ENCODE data around the gene DYNC1H1.
A peak's percentile ranks its signal among the peaks of the same experiment; 100 is the strongest.

DYNC1H1 gene

DNA sequence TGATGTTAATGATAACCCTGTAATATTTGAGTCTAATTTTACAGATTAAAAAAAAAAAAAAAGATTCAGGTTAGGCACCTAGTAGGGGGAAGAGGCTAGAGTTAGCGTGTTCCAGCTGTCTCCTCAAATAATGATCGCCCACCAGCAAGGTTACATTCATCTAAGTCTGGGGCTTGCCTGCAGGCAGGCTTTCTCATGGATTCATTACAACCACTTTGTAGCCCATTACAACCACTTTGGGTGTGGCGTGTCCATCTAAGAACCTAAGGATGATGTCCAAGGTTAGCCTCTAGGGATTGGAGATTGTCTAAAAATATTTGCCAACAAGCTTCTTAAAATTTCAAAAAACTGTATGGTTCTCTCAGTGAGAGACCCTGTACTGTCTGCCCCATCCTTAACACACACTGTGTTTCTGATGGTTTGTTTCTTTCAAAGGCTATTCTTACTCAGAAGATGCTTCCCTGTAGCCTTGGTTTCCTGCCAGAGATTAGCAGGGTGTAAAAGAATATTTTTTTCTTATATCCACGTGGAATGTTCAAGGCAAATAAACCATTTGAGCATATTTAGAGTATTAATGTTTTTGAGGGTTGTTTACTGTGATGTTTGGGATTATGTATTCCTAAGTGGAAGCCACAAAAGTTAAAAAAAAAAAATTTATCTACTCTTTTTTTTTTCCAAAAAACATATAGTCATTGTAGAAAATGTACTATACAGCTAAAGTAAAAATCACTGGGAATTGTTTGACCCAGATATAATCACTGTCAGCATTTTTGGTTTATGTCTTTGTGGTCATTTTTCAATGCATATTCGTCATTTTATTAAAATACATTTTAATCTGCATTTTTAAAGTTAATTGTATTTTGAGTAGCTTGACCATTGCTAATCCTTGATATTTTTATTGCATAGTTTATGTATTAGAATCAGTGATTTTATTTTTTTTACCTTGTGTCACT lies 1.7 kb downstream of the DYNC1H1 start:
- TF ChIP-seq, protein P1, sequence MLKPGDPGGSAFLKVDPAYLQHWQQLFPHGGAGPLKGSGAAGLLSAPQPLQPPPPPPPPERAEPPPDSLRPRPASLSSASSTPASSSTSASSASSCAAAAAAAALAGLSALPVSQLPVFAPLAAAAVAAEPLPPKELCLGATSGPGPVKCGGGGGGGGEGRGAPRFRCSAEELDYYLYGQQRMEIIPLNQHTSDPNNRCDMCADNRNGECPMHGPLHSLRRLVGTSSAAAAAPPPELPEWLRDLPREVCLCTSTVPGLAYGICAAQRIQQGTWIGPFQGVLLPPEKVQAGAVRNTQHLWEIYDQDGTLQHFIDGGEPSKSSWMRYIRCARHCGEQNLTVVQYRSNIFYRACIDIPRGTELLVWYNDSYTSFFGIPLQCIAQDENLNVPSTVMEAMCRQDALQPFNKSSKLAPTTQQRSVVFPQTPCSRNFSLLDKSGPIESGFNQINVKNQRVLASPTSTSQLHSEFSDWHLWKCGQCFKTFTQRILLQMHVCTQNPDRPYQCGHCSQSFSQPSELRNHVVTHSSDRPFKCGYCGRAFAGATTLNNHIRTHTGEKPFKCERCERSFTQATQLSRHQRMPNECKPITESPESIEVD (tag by site-specific recombination; IDR thresholded peaks at IDR 0.05) = 0 out of 2 replicates have a peak, but pooled peaks have one; percentile 19
- TF ChIP-seq, protein P2, sequence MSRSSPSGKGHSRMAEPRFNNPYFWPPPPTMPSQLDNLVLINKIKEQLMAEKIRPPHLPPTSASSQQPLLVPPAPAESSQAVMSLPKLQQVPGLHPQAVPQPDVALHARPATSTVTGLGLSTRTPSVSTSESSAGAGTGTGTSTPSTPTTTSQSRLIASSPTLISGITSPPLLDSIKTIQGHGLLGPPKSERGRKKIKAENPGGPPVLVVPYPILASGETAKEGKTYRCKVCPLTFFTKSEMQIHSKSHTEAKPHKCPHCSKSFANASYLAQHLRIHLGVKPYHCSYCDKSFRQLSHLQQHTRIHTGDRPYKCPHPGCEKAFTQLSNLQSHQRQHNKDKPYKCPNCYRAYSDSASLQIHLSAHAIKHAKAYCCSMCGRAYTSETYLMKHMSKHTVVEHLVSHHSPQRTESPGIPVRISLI (tag by site-specific recombination; IDR thresholded peaks at IDR 0.05) = peak; percentile 69; the same call in 1 of the 2 replicates
- TF ChIP-seq ZNF335 (tag by site-specific recombination; conservative IDR thresholded peaks at IDR 0.05) = 0 out of 2 replicates have a peak, but pooled peaks have one; percentile 53
- TF ChIP-seq, protein P3, sequence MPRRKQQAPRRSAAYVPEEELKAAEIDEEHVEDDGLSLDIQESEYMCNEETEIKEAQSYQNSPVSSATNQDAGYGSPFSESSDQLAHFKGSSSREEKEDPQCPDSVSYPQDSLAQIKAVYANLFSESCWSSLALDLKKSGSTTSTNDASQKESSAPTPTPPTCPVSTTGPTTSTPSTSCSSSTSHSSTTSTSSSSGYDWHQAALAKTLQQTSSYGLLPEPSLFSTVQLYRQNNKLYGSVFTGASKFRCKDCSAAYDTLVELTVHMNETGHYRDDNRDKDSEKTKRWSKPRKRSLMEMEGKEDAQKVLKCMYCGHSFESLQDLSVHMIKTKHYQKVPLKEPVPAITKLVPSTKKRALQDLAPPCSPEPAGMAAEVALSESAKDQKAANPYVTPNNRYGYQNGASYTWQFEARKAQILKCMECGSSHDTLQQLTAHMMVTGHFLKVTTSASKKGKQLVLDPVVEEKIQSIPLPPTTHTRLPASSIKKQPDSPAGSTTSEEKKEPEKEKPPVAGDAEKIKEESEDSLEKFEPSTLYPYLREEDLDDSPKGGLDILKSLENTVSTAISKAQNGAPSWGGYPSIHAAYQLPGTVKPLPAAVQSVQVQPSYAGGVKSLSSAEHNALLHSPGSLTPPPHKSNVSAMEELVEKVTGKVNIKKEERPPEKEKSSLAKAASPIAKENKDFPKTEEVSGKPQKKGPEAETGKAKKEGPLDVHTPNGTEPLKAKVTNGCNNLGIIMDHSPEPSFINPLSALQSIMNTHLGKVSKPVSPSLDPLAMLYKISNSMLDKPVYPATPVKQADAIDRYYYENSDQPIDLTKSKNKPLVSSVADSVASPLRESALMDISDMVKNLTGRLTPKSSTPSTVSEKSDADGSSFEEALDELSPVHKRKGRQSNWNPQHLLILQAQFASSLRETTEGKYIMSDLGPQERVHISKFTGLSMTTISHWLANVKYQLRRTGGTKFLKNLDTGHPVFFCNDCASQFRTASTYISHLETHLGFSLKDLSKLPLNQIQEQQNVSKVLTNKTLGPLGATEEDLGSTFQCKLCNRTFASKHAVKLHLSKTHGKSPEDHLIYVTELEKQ (tag by site-specific recombination; IDR thresholded peaks at IDR 0.05; ENCODE audit: borderline replicate concordance) = no peak
- TF ChIP-seq, protein P4, sequence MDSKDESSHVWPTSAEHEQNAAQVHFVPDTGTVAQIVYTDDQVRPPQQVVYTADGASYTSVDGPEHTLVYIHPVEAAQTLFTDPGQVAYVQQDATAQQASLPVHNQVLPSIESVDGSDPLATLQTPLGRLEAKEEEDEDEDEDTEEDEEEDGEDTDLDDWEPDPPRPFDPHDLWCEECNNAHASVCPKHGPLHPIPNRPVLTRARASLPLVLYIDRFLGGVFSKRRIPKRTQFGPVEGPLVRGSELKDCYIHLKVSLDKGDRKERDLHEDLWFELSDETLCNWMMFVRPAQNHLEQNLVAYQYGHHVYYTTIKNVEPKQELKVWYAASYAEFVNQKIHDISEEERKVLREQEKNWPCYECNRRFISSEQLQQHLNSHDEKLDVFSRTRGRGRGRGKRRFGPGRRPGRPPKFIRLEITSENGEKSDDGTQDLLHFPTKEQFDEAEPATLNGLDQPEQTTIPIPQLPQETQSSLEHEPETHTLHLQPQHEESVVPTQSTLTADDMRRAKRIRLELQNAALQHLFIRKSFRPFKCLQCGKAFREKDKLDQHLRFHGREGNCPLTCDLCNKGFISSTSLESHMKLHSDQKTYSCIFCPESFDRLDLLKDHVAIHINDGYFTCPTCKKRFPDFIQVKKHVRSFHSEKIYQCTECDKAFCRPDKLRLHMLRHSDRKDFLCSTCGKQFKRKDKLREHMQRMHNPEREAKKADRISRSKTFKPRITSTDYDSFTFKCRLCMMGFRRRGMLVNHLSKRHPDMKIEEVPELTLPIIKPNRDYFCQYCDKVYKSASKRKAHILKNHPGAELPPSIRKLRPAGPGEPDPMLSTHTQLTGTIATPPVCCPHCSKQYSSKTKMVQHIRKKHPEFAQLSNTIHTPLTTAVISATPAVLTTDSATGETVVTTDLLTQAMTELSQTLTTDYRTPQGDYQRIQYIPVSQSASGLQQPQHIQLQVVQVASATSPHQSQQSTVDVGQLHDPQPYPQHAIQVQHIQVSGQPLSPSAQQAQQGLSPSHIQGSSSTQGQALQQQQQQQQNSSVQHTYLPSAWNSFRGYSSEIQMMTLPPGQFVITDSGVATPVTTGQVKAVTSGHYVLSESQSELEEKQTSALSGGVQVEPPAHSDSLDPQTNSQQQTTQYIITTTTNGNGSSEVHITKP (tag by site-specific recombination; IDR thresholded peaks at IDR 0.05) = 0 out of 2 replicates have a peak, but pooled peaks have one; percentile 2
- ChIA-PET POLR2A (interaction anchor here (0.5 to 0.9 kb wide), 4 partner anchors 121 to 351 kb away, joined by 3 to 7 read pairs (median 3); no protein-coding TSS in a partner anchor), CTCF (interaction anchor here (0.9 kb wide), 1 partner anchor 12 kb away, joined by 5 read pairs; no protein-coding TSS in a partner anchor)
- Histone ChIP-seq H3K27ac (ENCODE audit: extremely low read depth, low read depth, low read length) (peak overlapping the region; percentile 90; the same call in 1 of the 2 replicates), H3K9me3 (ENCODE audit: control insufficient read depth, insufficient read depth, low read depth, low read length) (no peaks in the 10 kb centered on the region), H3K4me3 (ENCODE audit: low read depth, low read length) (peak overlapping the region; percentile 75), H3K36me3 (ENCODE audit: control insufficient read depth in 2 of 2, insufficient read depth in 1 of 2, low read length in 2 of 2) (peaks cover 0 to 24% of the 10 kb centered on the region in 2 experiments; a peak in 2 of 3 replicates), H3K4me1 (ENCODE audit: control insufficient read depth, insufficient read depth, low read length) (peaks cover 20% of the 10 kb centered on the region)

DNA sequence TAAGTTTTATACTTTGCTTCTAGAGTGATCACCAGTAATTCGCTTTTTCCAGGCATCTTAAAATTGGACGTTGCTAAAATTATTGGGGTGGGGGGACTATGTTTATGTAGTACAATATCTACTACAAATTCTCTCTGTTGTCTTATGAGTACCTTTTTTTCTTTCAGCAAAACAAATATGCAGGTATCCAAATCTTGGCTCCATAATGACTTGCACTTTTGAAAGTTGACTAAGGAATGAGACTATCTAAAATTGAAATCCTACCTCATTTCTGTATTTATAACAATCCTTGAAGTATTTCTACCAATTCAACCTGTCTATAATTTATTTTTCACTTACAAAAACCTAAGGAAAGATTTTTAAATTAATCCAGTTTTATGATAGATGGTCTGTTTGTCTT lies 2.4 kb downstream of the DYNC1H1 start:
- ChIA-PET CTCF (interaction anchor here (1.0 to 1.3 kb wide), 2 partner anchors 15 to 130 kb away, joined by 3 to 4 read pairs; no protein-coding TSS in a partner anchor), POLR2A (no interaction called here)
- H3K4me1 ChIP-seq (ENCODE audit: control insufficient read depth, insufficient read depth, low read length) = peaks cover 20% of the 10 kb centered on the region
- H3K4me3 ChIP-seq (ENCODE audit: low read depth, low read length) = no peak overlapping the region
- no peaks in the 10 kb centered on the region for H3K9me3 ChIP-seq (ENCODE audit: control insufficient read depth, insufficient read depth, low read depth, low read length)
- H3K27ac ChIP-seq (ENCODE audit: extremely low read depth, low read depth, low read length) = no peak overlapping the region
- H3K36me3 ChIP-seq (ENCODE audit: control insufficient read depth in 2 of 2, insufficient read depth in 1 of 2, low read length in 2 of 2) = peaks cover 0 to 24% of the 10 kb centered on the region in 2 experiments; a peak in 2 of 3 replicates
- TF ChIP-seq ZNF112 (tag by site-specific recombination; IDR thresholded peaks at IDR 0.05) (no peak), ZNF23 (tag by site-specific recombination; IDR thresholded peaks at IDR 0.05; ENCODE audit: borderline replicate concordance) (no peak), ZNF266 (tag by site-specific recombination; IDR thresholded peaks at IDR 0.05; ENCODE audit: low read depth) (no peak), ZBTB21 (tag by site-specific recombination; IDR thresholded peaks at IDR 0.05) (no peak), OSR2 (tag by site-specific recombination; IDR thresholded peaks at IDR 0.05) (no peak), ZNF785 (tag by site-specific recombination; IDR thresholded peaks at IDR 0.05) (no peak), ZNF501 (tag by site-specific recombination; IDR thresholded peaks at IDR 0.05) (no peak), PRDM1 (tag by site-specific recombination; IDR thresholded peaks at IDR 0.05) (peak; percentile 60), TRIM28 (IDR thresholded peaks at IDR 0.05; ENCODE audit: borderline replicate concordance, low read length) (no peak), ZNF621 (tag by site-specific recombination; IDR thresholded peaks at IDR 0.05) (no peak), FEZF1 (tag by site-specific recombination; IDR thresholded peaks at IDR 0.05) (no peak), ZNF335 (tag by site-specific recombination; conservative IDR thresholded peaks at IDR 0.05) (0 out of 2 replicates have a peak, but pooled peaks have one; percentile 18)
- TF ChIP-seq, protein P5, sequence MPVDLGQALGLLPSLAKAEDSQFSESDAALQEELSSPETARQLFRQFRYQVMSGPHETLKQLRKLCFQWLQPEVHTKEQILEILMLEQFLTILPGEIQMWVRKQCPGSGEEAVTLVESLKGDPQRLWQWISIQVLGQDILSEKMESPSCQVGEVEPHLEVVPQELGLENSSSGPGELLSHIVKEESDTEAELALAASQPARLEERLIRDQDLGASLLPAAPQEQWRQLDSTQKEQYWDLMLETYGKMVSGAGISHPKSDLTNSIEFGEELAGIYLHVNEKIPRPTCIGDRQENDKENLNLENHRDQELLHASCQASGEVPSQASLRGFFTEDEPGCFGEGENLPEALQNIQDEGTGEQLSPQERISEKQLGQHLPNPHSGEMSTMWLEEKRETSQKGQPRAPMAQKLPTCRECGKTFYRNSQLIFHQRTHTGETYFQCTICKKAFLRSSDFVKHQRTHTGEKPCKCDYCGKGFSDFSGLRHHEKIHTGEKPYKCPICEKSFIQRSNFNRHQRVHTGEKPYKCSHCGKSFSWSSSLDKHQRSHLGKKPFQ (tag by site-specific recombination; IDR thresholded peaks at IDR 0.05) = no peak
- TF ChIP-seq, protein P6, sequence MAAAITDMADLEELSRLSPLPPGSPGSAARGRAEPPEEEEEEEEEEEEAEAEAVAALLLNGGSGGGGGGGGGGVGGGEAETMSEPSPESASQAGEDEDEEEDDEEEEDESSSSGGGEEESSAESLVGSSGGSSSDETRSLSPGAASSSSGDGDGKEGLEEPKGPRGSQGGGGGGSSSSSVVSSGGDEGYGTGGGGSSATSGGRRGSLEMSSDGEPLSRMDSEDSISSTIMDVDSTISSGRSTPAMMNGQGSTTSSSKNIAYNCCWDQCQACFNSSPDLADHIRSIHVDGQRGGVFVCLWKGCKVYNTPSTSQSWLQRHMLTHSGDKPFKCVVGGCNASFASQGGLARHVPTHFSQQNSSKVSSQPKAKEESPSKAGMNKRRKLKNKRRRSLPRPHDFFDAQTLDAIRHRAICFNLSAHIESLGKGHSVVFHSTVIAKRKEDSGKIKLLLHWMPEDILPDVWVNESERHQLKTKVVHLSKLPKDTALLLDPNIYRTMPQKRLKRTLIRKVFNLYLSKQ (tag by site-specific recombination; IDR thresholded peaks at IDR 0.05; ENCODE audit: borderline replicate concordance) = no peak
